GM12892 (cell line): ENCODE data around the gene FXYD4.

ENCODE experiments used
- DNase-seq: peaks from one replicate; pipeline ENCODE4 v3.0.0; 2011; ENCODE audit not compliant: insufficient read length
- FAIRE-seq: peaks from 2 replicates; lab custom pipeline; 2011; peaks lifted over from hg19 to GRCh38; lab: Jason Lieb, UNC
- POLR2A ChIP-seq: IDR thresholded peaks from 2 replicates; pipeline ENCODE4 v1.6.1; 2011; ENCODE audit warnings: low read depth, low read length, control low read depth
- POLR2AphosphoS5 ChIP-seq: IDR thresholded peaks from 2 replicates; pipeline ENCODE4 v1.6.1; 2011; ENCODE audit warnings: low read depth, low read length, control low read depth
- TAF1 ChIP-seq: IDR thresholded peaks from 2 replicates; pipeline ENCODE4 v1.6.1; 2011; ENCODE audit warnings: low read depth, mild to moderate bottlenecking, control low read depth, low read length, borderline replicate concordance

Gene FXYD4

DNA sequence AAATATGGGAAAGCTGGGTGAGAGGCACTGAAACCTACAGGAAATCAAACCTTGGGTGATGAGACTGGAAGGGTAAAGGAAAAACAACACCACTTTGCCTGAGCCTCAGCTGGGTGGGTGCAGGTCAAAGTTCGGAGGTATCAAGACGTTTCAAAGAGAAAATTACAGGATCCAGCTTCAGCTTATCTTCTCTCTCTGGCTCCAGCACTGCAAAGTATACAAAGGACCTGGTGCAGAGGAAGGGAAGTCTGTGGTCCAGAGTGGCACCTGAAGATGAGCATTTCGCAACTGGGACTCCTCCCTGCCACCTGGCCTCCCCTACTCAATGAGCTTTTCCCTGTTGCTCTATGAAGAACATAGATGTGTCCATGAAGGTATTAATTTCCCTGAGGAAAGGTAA, 6.4 kb upstream of the FXYD4 start:
- TF ChIP-seq POLR2A (no peak), POLR2AphosphoS5 (no peak), TAF1 (no peak)
- no peak for FAIRE-seq
- DNase-seq: no peak

DNA sequence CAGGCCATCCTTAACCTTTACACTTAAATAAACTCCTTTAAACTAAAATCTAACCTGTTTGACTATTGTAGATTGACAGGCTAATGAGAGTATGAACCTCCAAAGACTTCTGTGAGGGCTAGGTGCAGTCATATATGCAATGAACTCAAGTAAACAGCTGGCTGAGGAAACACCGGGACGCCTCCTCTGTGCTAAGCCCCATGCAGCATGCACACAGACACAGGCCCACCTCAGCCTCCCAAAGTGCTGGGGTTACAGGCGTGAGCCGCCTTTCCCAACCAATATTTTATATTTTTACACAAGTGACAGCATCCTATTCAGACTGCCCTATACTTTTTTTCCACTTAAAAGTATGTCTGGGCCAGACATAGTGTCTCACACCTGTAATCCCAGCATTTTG, 1.5 kb upstream of the FXYD4 start:
- FAIRE-seq: no peak
- DNase-seq: no peak
- TF ChIP-seq POLR2AphosphoS5: no peak
- TF ChIP-seq POLR2A: no peak
- TF ChIP-seq TAF1: no peak

DNA sequence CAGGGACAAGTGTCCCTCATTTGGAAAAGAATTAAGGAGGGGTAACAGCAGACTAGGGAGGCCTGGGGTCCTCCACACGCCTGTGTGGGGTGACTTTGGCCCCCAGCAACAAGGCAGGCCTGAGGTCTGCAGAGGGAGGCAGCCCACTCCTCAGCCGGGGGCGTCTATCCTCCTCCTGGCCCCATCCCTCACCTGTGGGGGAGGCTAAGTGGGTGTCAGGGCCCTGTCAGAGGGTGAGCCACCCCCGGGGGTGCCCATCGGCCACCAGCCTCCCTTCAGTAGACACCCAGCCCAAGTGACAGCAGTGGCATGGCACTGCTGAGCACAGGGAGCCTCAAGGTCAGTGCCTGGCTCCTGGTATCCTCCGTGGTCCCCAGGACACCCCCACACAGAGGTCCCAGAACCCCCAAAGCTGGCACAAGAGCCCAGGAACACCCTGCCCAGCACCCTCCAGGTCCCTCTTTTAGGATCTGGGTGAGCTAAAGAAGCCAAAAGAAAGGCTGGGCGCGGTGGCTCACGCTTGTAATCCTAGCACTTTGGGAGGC, 693 bp upstream of the FXYD4 start:
- no peak for TF ChIP-seq POLR2AphosphoS5
- DNase-seq (no peak), FAIRE-seq (no peak)

DNA sequence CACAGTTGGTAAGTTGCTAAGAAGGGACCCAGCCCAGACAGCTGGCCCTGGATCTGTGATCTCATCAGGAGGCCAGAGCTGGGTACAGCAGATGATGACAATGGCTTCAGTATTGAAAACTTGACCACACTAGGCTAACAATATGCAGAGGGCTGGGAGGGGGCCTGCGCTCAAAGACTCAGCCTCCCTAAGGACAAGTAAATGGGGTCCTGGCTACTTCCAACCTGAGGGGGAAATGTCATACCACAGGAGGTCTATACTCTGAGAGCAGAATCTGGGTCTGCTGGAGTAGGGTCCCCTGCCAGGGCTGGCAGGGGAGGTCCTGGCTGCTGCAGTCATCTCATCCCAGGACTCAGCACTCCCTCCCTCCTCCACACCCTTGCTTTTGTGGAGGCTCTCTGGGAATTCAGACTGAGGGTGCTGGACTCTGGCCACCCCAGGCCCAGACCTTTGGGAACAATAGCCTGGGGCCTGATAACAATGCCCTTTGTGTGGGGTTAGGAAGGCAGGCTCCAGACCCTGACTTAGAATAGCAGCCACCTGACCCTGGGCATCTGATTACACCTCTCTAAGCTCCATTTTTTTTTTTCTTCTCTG, 1.4 kb downstream of the FXYD4 start:
- TF ChIP-seq POLR2A (no peak), TAF1 (no peak), POLR2AphosphoS5 (no peak)
- no peak for FAIRE-seq
- no peak for DNase-seq

DNA sequence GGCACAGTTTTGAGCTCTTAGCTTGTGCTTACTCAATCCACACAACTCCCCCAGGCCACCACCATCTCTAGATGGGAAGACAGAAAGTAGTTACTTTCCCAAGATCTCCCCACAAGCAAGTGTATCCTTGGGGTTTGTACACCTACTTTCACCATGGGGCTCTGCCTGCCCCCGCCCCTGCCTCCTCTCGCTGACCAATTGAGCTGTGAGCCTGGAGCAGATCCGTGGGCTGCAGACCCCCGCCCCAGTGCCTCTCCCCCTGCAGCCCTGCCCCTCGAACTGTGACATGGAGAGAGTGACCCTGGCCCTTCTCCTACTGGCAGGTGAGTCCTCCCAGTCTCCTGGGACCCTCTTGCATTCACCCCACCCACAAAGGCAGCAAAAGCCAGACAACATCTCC, 2.0 kb downstream of the FXYD4 start:
- FAIRE-seq (no peak), DNase-seq (no peak)
- no peak for TF ChIP-seq TAF1
- no peak for TF ChIP-seq POLR2AphosphoS5
- no peak for TF ChIP-seq POLR2A

DNA sequence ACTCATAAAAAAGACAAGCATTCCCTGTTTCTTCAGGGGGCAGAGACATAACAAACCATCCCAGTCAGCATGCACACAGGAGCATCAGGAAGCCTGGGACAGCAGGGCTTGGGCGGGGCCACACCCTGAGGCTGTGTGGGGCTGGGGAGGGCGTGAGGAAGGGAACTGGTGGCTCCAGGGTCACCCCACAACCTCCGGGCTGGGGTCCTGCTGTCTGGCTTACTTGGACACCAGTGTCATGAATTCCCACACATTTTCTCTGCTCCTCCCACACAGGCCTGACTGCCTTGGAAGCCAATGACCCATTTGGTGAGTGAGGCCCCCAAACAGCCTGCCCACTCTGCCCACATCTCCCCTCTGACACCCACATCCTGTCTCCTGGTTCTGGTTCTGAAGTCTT, 2.8 kb downstream of the FXYD4 start:
- FAIRE-seq: no peak
- TF ChIP-seq TAF1 (no peak), POLR2AphosphoS5 (no peak), POLR2A (no peak)
- DNase-seq: no peak

DNA sequence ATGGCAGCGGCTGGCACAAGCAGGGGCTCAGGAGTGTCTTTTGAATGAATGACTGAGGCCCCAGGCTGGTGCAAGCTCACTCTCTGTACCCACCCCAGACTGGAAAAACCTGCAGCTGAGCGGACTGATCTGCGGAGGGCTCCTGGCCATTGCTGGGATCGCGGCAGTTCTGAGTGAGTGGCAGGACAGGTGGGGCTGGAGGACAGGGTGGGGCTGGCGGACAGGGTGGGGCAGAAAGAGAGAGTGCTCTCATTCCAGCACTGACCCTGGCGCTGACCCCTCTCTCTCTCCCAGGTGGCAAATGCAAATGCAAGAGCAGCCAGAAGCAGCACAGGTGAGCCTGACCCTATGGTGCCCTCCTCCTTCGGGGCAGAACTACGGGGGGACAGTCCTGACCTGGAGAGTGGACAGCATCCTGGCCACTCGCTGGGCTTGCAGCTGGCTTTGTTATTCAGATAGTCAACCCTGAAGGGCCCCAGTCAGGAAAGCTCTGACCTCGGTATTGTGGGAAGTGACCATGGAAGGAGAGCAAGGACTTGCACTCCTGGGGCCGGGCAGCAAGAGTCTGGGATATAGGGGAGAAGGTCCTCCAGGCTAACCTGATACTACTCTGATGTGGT, 4.1 kb downstream of the FXYD4 start:
- TF ChIP-seq POLR2A: no peak
- no peak for TF ChIP-seq POLR2AphosphoS5
- no peak for TF ChIP-seq TAF1
- FAIRE-seq: no peak
- DNase-seq: no peak

DNA sequence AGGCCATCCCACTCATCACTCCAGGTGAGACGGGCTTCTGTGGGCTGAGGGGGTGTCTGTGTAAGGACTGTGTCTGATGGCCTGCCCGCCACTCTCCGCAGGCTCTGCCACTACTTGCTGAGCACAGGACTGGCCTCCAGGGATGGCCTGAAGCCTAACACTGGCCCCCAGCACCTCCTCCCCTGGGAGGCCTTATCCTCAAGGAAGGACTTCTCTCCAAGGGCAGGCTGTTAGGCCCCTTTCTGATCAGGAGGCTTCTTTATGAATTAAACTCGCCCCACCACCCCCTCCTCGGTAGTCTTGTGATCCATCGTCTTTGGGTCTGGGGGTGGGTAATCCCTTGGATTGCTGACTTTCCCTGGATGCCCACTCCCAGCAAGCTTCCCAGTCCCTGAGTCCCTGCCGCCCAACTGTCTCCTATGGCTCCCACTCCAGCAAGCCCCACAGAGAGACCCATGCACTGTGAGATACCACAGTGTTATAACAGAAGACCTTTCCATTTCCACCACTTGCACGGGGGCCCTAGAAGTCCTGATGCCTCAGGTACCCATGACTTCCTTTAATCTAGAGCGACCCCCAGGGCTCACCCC, 4.7 kb downstream of the FXYD4 start:
- TF ChIP-seq TAF1 (no peak), POLR2AphosphoS5 (no peak), POLR2A (no peak)
- FAIRE-seq (no peak), DNase-seq (no peak)

DNA sequence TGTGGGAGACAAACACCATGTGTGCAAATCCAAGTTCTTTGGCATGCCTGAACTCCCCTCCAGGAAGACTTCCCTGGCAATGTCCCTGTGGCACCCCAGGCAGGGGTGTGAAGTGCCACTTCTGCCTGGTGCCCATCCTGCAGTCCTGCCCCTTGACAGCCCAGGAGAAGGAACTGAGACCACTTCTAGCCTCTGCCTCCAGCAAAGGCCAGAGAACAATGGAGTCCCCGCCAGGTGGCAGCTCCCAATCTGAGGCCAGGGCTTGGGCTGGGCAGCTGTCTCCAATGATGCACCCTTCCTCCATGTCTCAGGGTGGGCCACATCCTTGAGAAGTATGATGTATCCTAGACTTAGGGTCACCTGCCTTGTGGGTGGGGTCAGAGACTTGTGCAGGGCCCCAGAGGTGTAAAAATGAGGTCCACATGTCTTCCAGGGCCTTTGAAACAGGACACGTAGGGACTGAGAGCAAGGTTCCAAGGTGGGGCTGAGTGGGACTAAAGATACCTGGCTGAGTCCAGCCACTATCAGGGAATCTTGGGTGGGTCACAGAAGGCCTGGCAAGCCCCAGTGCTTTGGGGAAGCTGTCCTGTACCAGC, 5.5 kb downstream of the FXYD4 start:
- no peak for FAIRE-seq
- no peak for TF ChIP-seq TAF1
- TF ChIP-seq POLR2AphosphoS5: no peak
- TF ChIP-seq POLR2A: no peak
- no peak for DNase-seq

DNA sequence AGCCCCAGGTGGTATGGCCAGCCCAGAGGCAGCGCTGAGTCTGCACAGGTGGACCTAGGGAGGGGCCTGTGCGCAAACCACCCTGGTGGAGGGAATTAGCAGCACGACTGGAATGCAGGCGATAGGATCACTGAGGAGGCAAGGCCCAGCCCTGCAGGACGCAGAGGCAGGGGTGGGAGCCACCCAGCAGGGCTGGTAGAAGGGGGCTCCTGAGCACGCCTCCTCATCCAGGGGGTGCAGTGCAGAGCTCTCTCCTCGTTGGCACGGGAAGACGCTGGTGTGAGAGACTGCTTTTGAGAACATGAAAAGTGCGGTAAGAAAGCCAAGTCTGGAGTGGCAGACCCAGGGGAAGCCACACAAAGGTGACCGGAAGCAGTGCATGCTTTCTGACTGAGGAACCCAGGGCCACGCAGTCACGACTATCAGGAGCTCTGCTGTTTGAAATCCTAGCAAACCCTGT, 6.0 kb downstream of the FXYD4 start:
- TF ChIP-seq POLR2A (no peak), TAF1 (no peak), POLR2AphosphoS5 (no peak)
- no peak for DNase-seq
- no peak for FAIRE-seq

DNA sequence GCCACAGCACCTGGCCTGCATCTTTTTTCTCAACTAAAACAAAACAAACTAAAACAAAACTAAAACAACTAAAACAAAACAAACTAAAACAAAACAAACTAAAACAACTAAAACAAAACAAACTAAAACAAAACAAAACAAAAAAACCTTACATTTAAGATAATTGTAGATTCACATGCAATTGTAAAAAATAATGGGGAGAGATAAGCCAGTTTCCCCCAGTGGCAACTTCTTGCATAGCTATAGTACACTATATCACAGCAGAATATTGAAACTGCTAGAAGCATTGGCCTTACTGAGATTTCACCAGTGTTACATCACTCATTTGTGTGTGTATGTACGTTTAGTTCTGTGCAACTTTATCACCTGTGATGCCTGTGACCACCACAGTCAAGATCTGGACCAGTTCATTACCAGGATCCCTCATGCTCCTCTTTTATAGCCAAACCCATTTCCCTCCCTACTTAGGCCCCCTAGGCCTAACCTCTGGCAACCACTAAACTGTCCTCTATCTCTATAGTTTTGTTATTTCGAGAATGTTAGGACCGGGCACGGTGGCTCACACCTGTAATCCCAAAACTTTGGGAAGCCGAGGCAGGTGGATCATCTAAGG, 9.3 kb downstream of the FXYD4 start:
- no peak for DNase-seq
- no peak for FAIRE-seq

More for the DNA sequence above, 9.3 kb downstream of the FXYD4 start:
- TF ChIP-seq POLR2A (no peak), TAF1 (no peak), POLR2AphosphoS5 (no peak)
